SK-N-SH (cell line): Measurements from ENCODE around the gene SUGP2.

Experiments
- CTCF ChIP-seq: fragments of 200-600 bp; sonication (generic); IDR thresholded peaks from 2 replicates; pipeline ENCODE4 v1.6.1; 2017; ENCODE audit warnings: antibody characterized with exemption, mild to moderate bottlenecking, moderate library complexity
- EZH2phosphoT487 ChIP-seq: fragments of 200-600 bp; sonication (generic); IDR thresholded peaks from 2 replicates; pipeline ENCODE4 v1.6.1; 2017; ENCODE audit warnings: low read depth, mixed run types, mild to moderate bottlenecking, antibody characterized with exemption, moderate library complexity, borderline replicate concordance
- POLR2AphosphoS5 ChIP-seq: IDR thresholded peaks from 2 replicates; pipeline ENCODE4 v1.6.1; 2012; ENCODE audit warnings: low read depth, low read length
- RFX5 ChIP-seq: IDR thresholded peaks from 2 replicates; pipeline ENCODE4 v1.6.1; 2012; ENCODE audit warnings: mild to moderate bottlenecking, improper control_type of control experiment, low read length
- SIN3A ChIP-seq: IDR thresholded peaks from 2 replicates; pipeline ENCODE4 v1.6.1; 2012; ENCODE audit warnings: low read depth, mild to moderate bottlenecking, low read length, moderate library complexity, borderline replicate concordance
- TAF1 ChIP-seq: IDR thresholded peaks from 2 replicates; pipeline ENCODE4 v1.6.1; 2012; ENCODE audit warnings: low read depth, mild to moderate bottlenecking, low read length, moderate library complexity, borderline replicate concordance
- USF2 ChIP-seq: fragments of 150-350 bp; IDR thresholded peaks from 2 replicates; pipeline ENCODE4 v1.6.1; 2017; ENCODE audit warnings: antibody characterized with exemption, low read length, low read depth, borderline replicate concordance

- no peak for TF ChIP-seq CTCF
- no peak for TF ChIP-seq POLR2AphosphoS5
- TF ChIP-seq RFX5: no peak
- no peak for TF ChIP-seq TAF1
- TF ChIP-seq EZH2phosphoT487: no peak
- TF ChIP-seq SIN3A: no peak
- no peak for TF ChIP-seq USF2
Measured at GRCh38 chr19:18996351-18996750, 37.0 kb downstream of the SUGP2 start.
